HG03354 (cell line): ENCODE measurements around the gene USB1.
A peak's percentile ranks its signal among the peaks of the same experiment; 100 is the strongest.

Source experiments
- ATAC-seq: cut with Tn5 transposase; IDR thresholded peaks from one replicate; pipeline ENCODE4 v1.9.1; 2021; ENCODE audit warnings: mild to moderate bottlenecking; ENCODE audit not compliant: unreplicated experiment, poor library complexity, severe bottlenecking

USB1 gene

GRCh38 chr16:58012481-58012880 lies 11.3 kb downstream of the USB1 start:
- no peak for ATAC-seq

- ATAC-seq: no peak
Observed at GRCh38 chr16:58013201-58013956, 12.2 kb downstream of the USB1 start.

- ATAC-seq: no peak
Observed at GRCh38 chr16:58016840-58017446, 15.7 kb downstream of the USB1 start.

GRCh38 chr16:58018803-58019202 lies 17.6 kb downstream of the USB1 start:
- ATAC-seq: no peak

GRCh38 chr16:58019866-58020538 lies 18.8 kb downstream of the USB1 start:
- ATAC-seq: no peak

- no peak for ATAC-seq
Observed at GRCh38 chr16:58020628-58021521, 19.7 kb downstream of the USB1 start.

- no peak for ATAC-seq
Observed at GRCh38 chr16:58021661-58022551, 20.7 kb downstream of the USB1 start.

- no peak for ATAC-seq
Observed at GRCh38 chr16:58022601-58023371, 21.6 kb downstream of the USB1 start.

GRCh38 chr16:58024486-58025350 lies 23.5 kb downstream of the USB1 start:
- no peak for ATAC-seq

GRCh38 chr16:58025351-58026138 lies 24.3 kb downstream of the USB1 start, which contains the start of gene MMP15:
MMP15 (plus strand) TSS chr16:58025754; CDS start chr16:58026351, 597 bp downstream.
- ATAC-seq: peak; percentile 57

- ATAC-seq: peak; percentile 31
Observed at GRCh38 chr16:58026139-58026704, 25.0 kb downstream of the USB1 start.

GRCh38 chr16:58026705-58027160 lies 25.5 kb downstream of the USB1 start:
- no peak for ATAC-seq

- no peak for ATAC-seq
Observed at GRCh38 chr16:58027161-58027915, 26.1 kb downstream of the USB1 start.

GRCh38 chr16:58027916-58028455 lies 26.8 kb downstream of the USB1 start:
- ATAC-seq: no peak

GRCh38 chr16:58028541-58029070 lies 27.4 kb downstream of the USB1 start:
- ATAC-seq: no peak
